Measurements from ENCODE around the gene CR1L. TPM values are rescaled to one million over a fixed set of nuclear protein-coding genes. Genes with fewer than 3 reads are reported as not detected.

The CR1L gene
- total and polyA plus RNA-seq, 2 donors (not counting 3 experiments of a cell fraction or from before 2014, with no cell fraction given): not detected

GRCh38 chr1:207755846-207756693, 111.1 kb downstream of the CR1L start:
- Histone ChIP-seq H3K79me2 (ENCODE audit: control insufficient read depth, insufficient read depth, low read length) (peaks cover 65% of the 10 kb centered on the region), H3K9ac (replicated peaks; ENCODE audit: extremely low read depth, insufficient read depth, low read length) (no peak overlapping the region), H3K27me3 (ENCODE audit: control insufficient read depth in 2 of 2, insufficient read depth in 2 of 2, low read length in 2 of 2) (no peaks in the 10 kb centered on the region), H3K36me3 (ENCODE audit: control insufficient read depth in 2 of 2, extremely low read depth in 1 of 2, insufficient read depth in 2 of 2, low read length in 2 of 2) (peaks cover 7 to 9% of the 10 kb centered on the region in 2 experiments), H2AFZ (ENCODE audit: low read depth, low read length) (no peak overlapping the region), H3K9me1 (replicated peaks; ENCODE audit: control insufficient read depth, extremely low read depth, insufficient read depth, low read length) (no peaks in the 10 kb centered on the region), H3K4me2 (ENCODE audit: insufficient read depth, low read length) (no peak overlapping the region), H3K4me1 (ENCODE audit: control insufficient read depth, extremely low read depth, insufficient read depth, low read length) (peaks cover 19% of the 10 kb centered on the region), H3K27ac (ENCODE audit: insufficient read depth, low read depth, low read length) (no peak overlapping the region), H4K20me1 (replicated peaks; ENCODE audit: control insufficient read depth, extremely low read depth, insufficient read depth, low read length) (peaks cover 9% of the 10 kb centered on the region), H3K4me3 (replicated peaks in 1 of 3; ENCODE audit: insufficient read depth in 1 of 3, low read depth in 1 of 3, low read length in 3 of 3) (no peak overlapping the region), H3K9me3 (replicated peaks; ENCODE audit: control insufficient read depth, insufficient read depth, low read length) (no peaks in the 10 kb centered on the region)
- intact Hi-C loops (cut with micrococcal nuclease): loop anchor here (10.0 kb wide), 1 partner anchor 471 kb away; no protein-coding TSS in a partner anchor
- no peak for TF ChIP-seq POLR2AphosphoS5 (IDR thresholded peaks at IDR 0.05; ENCODE audit: insufficient read depth, low read depth, low read length)
- no peak for TF ChIP-seq GATA2 (IDR thresholded peaks at IDR 0.05; ENCODE audit: insufficient read depth, insufficient read length, low read depth, low read length)
- no peak for TF ChIP-seq MYC (IDR thresholded peaks at IDR 0.05; ENCODE audit: low read depth, low read length)
- no peak for TF ChIP-seq FOS (IDR thresholded peaks at IDR 0.05; ENCODE audit: borderline replicate concordance, insufficient read depth, low read length)
- TF ChIP-seq JUN (IDR thresholded peaks at IDR 0.05; ENCODE audit: borderline replicate concordance, insufficient read depth, insufficient read length, low read depth): no peak
- no peak for TF ChIP-seq CTCF (IDR thresholded peaks at IDR 0.05; ENCODE audit: extremely low read depth in 1 of 2, insufficient read depth in 1 of 2, low read depth in 1 of 2, low read length in 2 of 2)
- no peak for TF ChIP-seq MAX (IDR thresholded peaks at IDR 0.05; ENCODE audit: insufficient read depth, insufficient read length)
- no peak for TF ChIP-seq POLR2A (IDR thresholded peaks at IDR 0.05; ENCODE audit: low read depth, low read length)
- TF ChIP-seq EZH2 (IDR thresholded peaks at IDR 0.05; ENCODE audit: borderline replicate concordance, low read depth, low read length, severe bottlenecking): no peak
- dilution Hi-C loops (cut with MboI; ENCODE audit: extremely low pct_ligation_motif_present, low sequenced_read_pairs): no loop called here
- CTCF ChIA-PET: interaction anchor here (1.0 kb wide), 2 partner anchors 20 to 41 kb away, joined by 3 to 5 read pairs; no protein-coding TSS in a partner anchor
- BruUV-seq (replicated peaks): no TSS peak
- no peak for DNase-seq (ENCODE audit: low read depth, low spot score)
- no peak for FAIRE-seq
- POLR2A ChIA-PET: no interaction called here

Data from endothelial cell of umbilical vein (primary cell).